Tibial nerve (tissue), 3 donors: ENCODE results near the gene MAN1A1.

Experiments
- POLR2A ChIP-seq, 2 donors: fragments of 450-650 bp; IDR thresholded peaks; one replicate each; pipeline ENCODE4 v1.6.1; 2017; ENCODE audit warnings: antibody characterized with exemption in 2 of 2, mild to moderate bottlenecking in 2 of 2, moderate library complexity in 2 of 2
- TF ChIP-seq, protein P1 (sequence below), 5 experiments: fragments of 200-600 bp in 3 of 5; fragments of 450-650 bp in 2 of 5; sonication (generic) in 3 of 5; IDR thresholded peaks; one replicate each; pipeline ENCODE4 v1.5.1; 2016 to 2019; ENCODE audit warnings: antibody characterized with exemption in 5 of 5, mild to moderate bottlenecking in 3 of 5, moderate library complexity in 2 of 5

DNA sequence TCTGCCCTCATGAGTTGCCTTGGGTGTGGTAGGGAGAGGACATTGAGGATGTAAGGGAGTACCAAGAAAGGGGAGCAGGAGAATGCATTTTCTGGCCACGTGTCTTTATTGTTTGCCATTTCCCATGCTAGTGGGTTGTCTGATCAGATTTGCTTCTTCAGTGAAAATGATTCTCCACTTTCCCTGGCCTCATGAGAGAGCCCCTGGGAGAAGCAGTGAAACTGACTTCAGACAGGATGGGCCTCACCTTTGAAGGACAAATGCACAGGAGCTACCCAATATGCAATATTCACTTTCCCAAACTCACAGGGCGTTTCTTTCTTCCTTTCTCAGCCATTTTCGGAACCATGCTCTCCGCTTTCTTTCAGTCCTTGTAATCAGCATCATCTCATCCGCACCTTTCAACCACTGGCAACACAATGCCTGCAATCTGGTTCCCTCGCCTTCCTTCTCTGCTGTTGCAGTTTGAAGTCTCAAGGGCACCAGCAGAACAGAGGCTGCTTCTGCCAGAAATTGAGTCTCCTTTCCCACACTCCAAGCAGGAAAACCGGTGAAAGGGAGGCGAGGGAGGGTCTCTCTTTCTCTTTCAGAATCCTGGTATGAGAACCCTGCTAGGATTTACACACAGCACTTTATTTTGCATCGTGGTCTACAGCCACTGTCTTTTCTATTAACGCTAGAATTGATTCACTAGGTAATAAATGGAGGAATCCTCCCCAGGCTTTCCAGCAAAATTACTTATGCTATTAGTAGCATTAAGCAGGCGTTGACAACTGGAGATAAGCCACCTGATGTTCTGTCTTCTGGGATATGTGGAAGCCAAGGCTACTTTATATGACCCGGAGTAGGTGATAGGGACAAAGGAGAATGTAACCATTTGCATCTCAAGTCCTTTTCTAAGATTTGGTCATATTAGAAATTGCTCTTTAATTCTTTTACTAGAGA lies 209.1 kb downstream of the MAN1A1 start:
- TF ChIP-seq, protein P1, sequence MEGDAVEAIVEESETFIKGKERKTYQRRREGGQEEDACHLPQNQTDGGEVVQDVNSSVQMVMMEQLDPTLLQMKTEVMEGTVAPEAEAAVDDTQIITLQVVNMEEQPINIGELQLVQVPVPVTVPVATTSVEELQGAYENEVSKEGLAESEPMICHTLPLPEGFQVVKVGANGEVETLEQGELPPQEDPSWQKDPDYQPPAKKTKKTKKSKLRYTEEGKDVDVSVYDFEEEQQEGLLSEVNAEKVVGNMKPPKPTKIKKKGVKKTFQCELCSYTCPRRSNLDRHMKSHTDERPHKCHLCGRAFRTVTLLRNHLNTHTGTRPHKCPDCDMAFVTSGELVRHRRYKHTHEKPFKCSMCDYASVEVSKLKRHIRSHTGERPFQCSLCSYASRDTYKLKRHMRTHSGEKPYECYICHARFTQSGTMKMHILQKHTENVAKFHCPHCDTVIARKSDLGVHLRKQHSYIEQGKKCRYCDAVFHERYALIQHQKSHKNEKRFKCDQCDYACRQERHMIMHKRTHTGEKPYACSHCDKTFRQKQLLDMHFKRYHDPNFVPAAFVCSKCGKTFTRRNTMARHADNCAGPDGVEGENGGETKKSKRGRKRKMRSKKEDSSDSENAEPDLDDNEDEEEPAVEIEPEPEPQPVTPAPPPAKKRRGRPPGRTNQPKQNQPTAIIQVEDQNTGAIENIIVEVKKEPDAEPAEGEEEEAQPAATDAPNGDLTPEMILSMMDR (IDR thresholded peaks at IDR 0.05) = no peak
- TF ChIP-seq POLR2A (IDR thresholded peaks at IDR 0.05) = no peak
